Large intestine (tissue), 3 donors: ENCODE data around the gene MAPKAPK3. TPM values are rescaled to one million over a fixed set of nuclear protein-coding genes. Genes with fewer than 3 reads are reported as not detected.
"Not testable (repeated sequence)": the region's sequence is repeated elsewhere in the genome, so short reads cannot be mapped to it uniquely, and the experiment has no call there.

ENCODE experiments used
- DNase-seq, 2 donors: peaks; one replicate each; pipeline versions ENCODE4 v3.0.0 to v3.0.0-alpha.2; 2013
- H3K27ac ChIP-seq: one replicate; pipeline ENCODE4 v1.5.1; 2013; ENCODE audit warnings: low read length
- H3K27me3 ChIP-seq: 2 replicates; pipeline ENCODE4 v1.6.1; 2013; ENCODE audit warnings: low read length; ENCODE audit not compliant: control insufficient read depth, insufficient read depth
- H3K36me3 ChIP-seq: 2 replicates; pipeline ENCODE4 v1.6.1; 2013; ENCODE audit warnings: low read length; ENCODE audit not compliant: control insufficient read depth, insufficient read depth
- H3K4me1 ChIP-seq: one replicate; pipeline ENCODE4 v1.6.1; 2013; ENCODE audit warnings: low read length; ENCODE audit not compliant: control insufficient read depth, insufficient read depth
- H3K4me3 ChIP-seq: one replicate; pipeline ENCODE4 v1.5.1; 2013; ENCODE audit warnings: low read length
- H3K9me3 ChIP-seq: one replicate; pipeline ENCODE4 v1.6.1; 2013; ENCODE audit warnings: mild to moderate bottlenecking, low read depth, low read length, moderate library complexity; ENCODE audit not compliant: control insufficient read depth
- WGBS: methylation state at CpG from one replicate; pipeline ENCODE4 v1.1.5; 2013; ENCODE audit warnings: low lambda C conversion rate; ENCODE audit not compliant: insufficient coverage; 5-methylcytosine and 5-hydroxymethylcytosine counted together
- polyA plus RNA-seq: library from polyadenylated mRNA; unstranded; fragments of 120-200 nt; gene quantifications from one replicate; pipeline ENCODE4 v1.2.1, GENCODE V29; 2013

Gene MAPKAPK3
- polyA plus RNA-seq, 1 donor, result 81.6 TPM

- DNase-seq, result no peak
- WGBS, result no CpG with 5 or more reads among the region's 8 CpGs
- Histone ChIP-seq H3K4me3 (no peak overlapping the region), H3K9me3 (no peaks in the 10 kb centered on the region), H3K27me3 (no peaks in the 10 kb centered on the region), H3K27ac (no peak overlapping the region), H3K36me3 (no peaks in the 10 kb centered on the region), H3K4me1 (no peaks in the 10 kb centered on the region)
These were observed 39.7 kb downstream of the MAPKAPK3 start for GRCh38 chr3:50656417-50657195.

- no peak overlapping the region for H3K4me3 ChIP-seq
- no peak overlapping the region for H3K27ac ChIP-seq
- H3K9me3 ChIP-seq, result no peaks in the 10 kb centered on the region
- 100% methylated on average over 2 of the region's 5 CpGs for WGBS
- H3K27me3 ChIP-seq, result no peaks in the 10 kb centered on the region
- DNase-seq, result no peak
- no peaks in the 10 kb centered on the region for H3K36me3 ChIP-seq
- H3K4me1 ChIP-seq, result no peaks in the 10 kb centered on the region
These were observed 40.5 kb downstream of the MAPKAPK3 start for GRCh38 chr3:50657407-50657806.

- H3K4me3 ChIP-seq, result no peak overlapping the region
- H3K4me1 ChIP-seq, result no peaks in the 10 kb centered on the region
- no peaks in the 10 kb centered on the region for H3K9me3 ChIP-seq
- WGBS, result no CpG with 5 or more reads among the region's 3 CpGs
- no peak for DNase-seq
- H3K27me3 ChIP-seq, result no peaks in the 10 kb centered on the region
- no peaks in the 10 kb centered on the region for H3K36me3 ChIP-seq
- H3K27ac ChIP-seq, result no peak overlapping the region
These were observed 40.9 kb downstream of the MAPKAPK3 start for GRCh38 chr3:50657816-50658215.

- Histone ChIP-seq H3K36me3 (no peaks in the 10 kb centered on the region), H3K27me3 (no peaks in the 10 kb centered on the region), H3K4me1 (no peaks in the 10 kb centered on the region), H3K4me3 (no peak overlapping the region), H3K9me3 (no peaks in the 10 kb centered on the region), H3K27ac (no peak overlapping the region)
- no CpG with 5 or more reads among the region's 6 CpGs for WGBS
- DNase-seq, result no peak
These were observed 41.5 kb downstream of the MAPKAPK3 start for GRCh38 chr3:50658416-50658815.

- H3K27me3 ChIP-seq, result no peaks in the 10 kb centered on the region
- no peak overlapping the region for H3K27ac ChIP-seq
- no peaks in the 10 kb centered on the region for H3K4me1 ChIP-seq
- no peaks in the 10 kb centered on the region for H3K36me3 ChIP-seq
- DNase-seq, result no peak
- no peak overlapping the region for H3K4me3 ChIP-seq
- no peaks in the 10 kb centered on the region for H3K9me3 ChIP-seq
- no CpG with 5 or more reads among the region's 3 CpGs for WGBS
These were observed 41.9 kb downstream of the MAPKAPK3 start for GRCh38 chr3:50658831-50659230.

GRCh38 chr3:50660386-50660785 is 43.4 kb downstream of the MAPKAPK3 start:
- peaks cover under 1% of the 10 kb centered on the region for H3K27me3 ChIP-seq
- no peak overlapping the region for H3K4me3 ChIP-seq
- no peak overlapping the region for H3K27ac ChIP-seq
- H3K9me3 ChIP-seq, result no peaks in the 10 kb centered on the region
- H3K36me3 ChIP-seq, result no peaks in the 10 kb centered on the region
- no peaks in the 10 kb centered on the region for H3K4me1 ChIP-seq
- no peak for DNase-seq
- whole genome bisulfite sequencing, result no CpG with 5 or more reads among the region's 10 CpGs

- Histone ChIP-seq H3K4me3 (no peak overlapping the region), H3K27ac (no peak overlapping the region), H3K4me1 (no peaks in the 10 kb centered on the region), H3K36me3 (no peaks in the 10 kb centered on the region), H3K9me3 (no peaks in the 10 kb centered on the region), H3K27me3 (peaks cover 3% of the 10 kb centered on the region)
- WGBS, result no CpG with 5 or more reads among the region's 6 CpGs
- no peak for DNase-seq
These were observed 44.4 kb downstream of the MAPKAPK3 start for GRCh38 chr3:50661321-50661837.

GRCh38 chr3:50662408-50662807 is 45.5 kb downstream of the MAPKAPK3 start:
- H3K36me3 ChIP-seq, result no peaks in the 10 kb centered on the region
- DNase-seq, result no peak
- no CpG with 5 or more reads among the region's 2 CpGs for whole genome bisulfite sequencing

GRCh38 chr3:50665081-50665840 is 48.3 kb downstream of the MAPKAPK3 start:
- H3K36me3 ChIP-seq, result no peaks in the 10 kb centered on the region
- no peak for DNase-seq
- no peaks in the 10 kb centered on the region for H3K4me1 ChIP-seq
- H3K27ac ChIP-seq, result no peak overlapping the region
- 90% methylated on average over 2 of the region's 5 CpGs for WGBS
- H3K9me3 ChIP-seq, result no peaks in the 10 kb centered on the region
- peaks cover 26% of the 10 kb centered on the region for H3K27me3 ChIP-seq
- no peak overlapping the region for H3K4me3 ChIP-seq

More at GRCh38 chr3:50662408-50662807, 45.5 kb downstream of the MAPKAPK3 start:
- H3K27me3 ChIP-seq, result peaks cover 8% of the 10 kb centered on the region
- no peaks in the 10 kb centered on the region for H3K9me3 ChIP-seq
- H3K4me1 ChIP-seq, result no peaks in the 10 kb centered on the region
- H3K4me3 ChIP-seq, result no peak overlapping the region
- H3K27ac ChIP-seq, result no peak overlapping the region

- peaks cover 30% of the 10 kb centered on the region for H3K27me3 ChIP-seq
- H3K9me3 ChIP-seq, H3K4me1 ChIP-seq, DNase-seq, H3K4me3 ChIP-seq, H3K36me3 ChIP-seq, H3K27ac ChIP-seq: not testable (repeated sequence)
- WGBS, result 80% methylated on average over 2 of the region's 9 CpGs
These were observed 48.8 kb downstream of the MAPKAPK3 start for GRCh38 chr3:50665841-50666115.
